ENCODE results near the gene TM4SF5.

- TF ChIP-seq EZH2phosphoT487 (conservative IDR thresholded peaks at IDR 0.05; ENCODE audit: low read length) = no peak
- TF ChIP-seq, protein P1, sequence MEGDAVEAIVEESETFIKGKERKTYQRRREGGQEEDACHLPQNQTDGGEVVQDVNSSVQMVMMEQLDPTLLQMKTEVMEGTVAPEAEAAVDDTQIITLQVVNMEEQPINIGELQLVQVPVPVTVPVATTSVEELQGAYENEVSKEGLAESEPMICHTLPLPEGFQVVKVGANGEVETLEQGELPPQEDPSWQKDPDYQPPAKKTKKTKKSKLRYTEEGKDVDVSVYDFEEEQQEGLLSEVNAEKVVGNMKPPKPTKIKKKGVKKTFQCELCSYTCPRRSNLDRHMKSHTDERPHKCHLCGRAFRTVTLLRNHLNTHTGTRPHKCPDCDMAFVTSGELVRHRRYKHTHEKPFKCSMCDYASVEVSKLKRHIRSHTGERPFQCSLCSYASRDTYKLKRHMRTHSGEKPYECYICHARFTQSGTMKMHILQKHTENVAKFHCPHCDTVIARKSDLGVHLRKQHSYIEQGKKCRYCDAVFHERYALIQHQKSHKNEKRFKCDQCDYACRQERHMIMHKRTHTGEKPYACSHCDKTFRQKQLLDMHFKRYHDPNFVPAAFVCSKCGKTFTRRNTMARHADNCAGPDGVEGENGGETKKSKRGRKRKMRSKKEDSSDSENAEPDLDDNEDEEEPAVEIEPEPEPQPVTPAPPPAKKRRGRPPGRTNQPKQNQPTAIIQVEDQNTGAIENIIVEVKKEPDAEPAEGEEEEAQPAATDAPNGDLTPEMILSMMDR (IDR thresholded peaks at IDR 0.05; ENCODE audit: insufficient read depth, low read length, poor library complexity, severe bottlenecking) = no peak
Observed at GRCh38 chr17:4734857-4735475, 36.7 kb upstream of the TM4SF5 start.
